HG03108 (cell line): ENCODE data around the gene SMIM10.
"Not testable (repeated sequence)": the region's sequence is repeated elsewhere in the genome, so short reads cannot be mapped to it uniquely, and the experiment has no call there.

Source experiments
- ATAC-seq: cut with Tn5 transposase; IDR thresholded peaks from one replicate; pipeline ENCODE4 v1.9.1; 2021; ENCODE audit warnings: moderate library complexity; ENCODE audit not compliant: unreplicated experiment

SMIM10 gene

GRCh38 chrX:135009838-135010237 lies 19.0 kb downstream of the SMIM10 start:
- ATAC-seq, result no peak

- no peak for ATAC-seq
Observed at GRCh38 chrX:135010921-135011320, 20.1 kb downstream of the SMIM10 start.

GRCh38 chrX:135015523-135016245 lies 24.9 kb downstream of the SMIM10 start:
- no peak for ATAC-seq

- ATAC-seq, result not testable (repeated sequence)
Observed at GRCh38 chrX:135019890-135020289, 29.1 kb downstream of the SMIM10 start.

GRCh38 chrX:135023791-135024190 lies 33.0 kb downstream of the SMIM10 start:
- ATAC-seq, result not testable (repeated sequence)

GRCh38 chrX:135024526-135024925 lies 33.7 kb downstream of the SMIM10 start:
- no peak for ATAC-seq

- ATAC-seq, result not testable (repeated sequence)
Observed at GRCh38 chrX:135030207-135030963, 39.6 kb downstream of the SMIM10 start.

GRCh38 chrX:135041149-135042123 lies 50.6 kb downstream of the SMIM10 start:
- not testable (repeated sequence) for ATAC-seq
